Stimulated activated CD4-positive, alpha-beta T cell treated with anti-CD3 and anti-CD28 coated beads, TNF-alpha, amount 100 ng/mL, for 1 hour (primary cell): ENCODE measurements around the gene KANSL3.

Experiments used
- DNase-seq, 3 donors: peaks; one replicate each; pipeline ENCODE4 v3.0.0-alpha.2; 2020; ENCODE audit warnings: low read depth in 3 of 3, low spot score in 1 of 3

The KANSL3 gene

GRCh38 chr2:96546797-96547196 is 91.3 kb downstream of the KANSL3 start:
- no peak for DNase-seq

DNA sequence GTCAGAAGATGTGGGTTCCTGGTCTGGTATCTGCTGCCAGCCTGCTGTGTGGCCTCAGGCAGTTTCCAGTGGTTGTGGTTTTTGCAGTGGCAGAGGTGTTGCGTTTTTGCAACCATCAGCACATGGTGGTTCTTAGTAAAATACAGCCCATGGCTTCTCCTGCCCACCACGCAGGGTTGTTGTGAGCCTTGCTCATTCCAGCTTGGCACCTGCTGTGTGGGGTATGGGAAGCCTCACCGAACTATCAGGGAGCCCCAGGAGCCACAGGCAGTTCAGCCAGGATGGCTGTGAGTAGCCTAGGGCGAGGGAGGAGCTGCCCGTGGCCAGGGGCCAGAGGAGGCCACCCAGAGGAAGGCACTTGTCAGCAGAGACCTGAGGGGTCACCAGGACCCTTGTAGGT is 91.8 kb downstream of the KANSL3 start:
- no peak for DNase-seq
